GM21737 (cell line): ENCODE measurements around the gene UGT3A1.
"Not testable (repeated sequence)": the region's sequence is repeated elsewhere in the genome, so short reads cannot be mapped to it uniquely, and the experiment has no call there.

Source experiments
- ATAC-seq: cut with Tn5 transposase; IDR thresholded peaks from one replicate; pipeline ENCODE4 v1.9.1; 2021; ENCODE audit warnings: mild to moderate bottlenecking, moderate library complexity; ENCODE audit not compliant: unreplicated experiment

UGT3A1 gene, protein sequence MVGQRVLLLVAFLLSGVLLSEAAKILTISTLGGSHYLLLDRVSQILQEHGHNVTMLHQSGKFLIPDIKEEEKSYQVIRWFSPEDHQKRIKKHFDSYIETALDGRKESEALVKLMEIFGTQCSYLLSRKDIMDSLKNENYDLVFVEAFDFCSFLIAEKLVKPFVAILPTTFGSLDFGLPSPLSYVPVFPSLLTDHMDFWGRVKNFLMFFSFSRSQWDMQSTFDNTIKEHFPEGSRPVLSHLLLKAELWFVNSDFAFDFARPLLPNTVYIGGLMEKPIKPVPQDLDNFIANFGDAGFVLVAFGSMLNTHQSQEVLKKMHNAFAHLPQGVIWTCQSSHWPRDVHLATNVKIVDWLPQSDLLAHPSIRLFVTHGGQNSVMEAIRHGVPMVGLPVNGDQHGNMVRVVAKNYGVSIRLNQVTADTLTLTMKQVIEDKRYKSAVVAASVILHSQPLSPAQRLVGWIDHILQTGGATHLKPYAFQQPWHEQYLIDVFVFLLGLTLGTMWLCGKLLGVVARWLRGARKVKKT

DNA sequence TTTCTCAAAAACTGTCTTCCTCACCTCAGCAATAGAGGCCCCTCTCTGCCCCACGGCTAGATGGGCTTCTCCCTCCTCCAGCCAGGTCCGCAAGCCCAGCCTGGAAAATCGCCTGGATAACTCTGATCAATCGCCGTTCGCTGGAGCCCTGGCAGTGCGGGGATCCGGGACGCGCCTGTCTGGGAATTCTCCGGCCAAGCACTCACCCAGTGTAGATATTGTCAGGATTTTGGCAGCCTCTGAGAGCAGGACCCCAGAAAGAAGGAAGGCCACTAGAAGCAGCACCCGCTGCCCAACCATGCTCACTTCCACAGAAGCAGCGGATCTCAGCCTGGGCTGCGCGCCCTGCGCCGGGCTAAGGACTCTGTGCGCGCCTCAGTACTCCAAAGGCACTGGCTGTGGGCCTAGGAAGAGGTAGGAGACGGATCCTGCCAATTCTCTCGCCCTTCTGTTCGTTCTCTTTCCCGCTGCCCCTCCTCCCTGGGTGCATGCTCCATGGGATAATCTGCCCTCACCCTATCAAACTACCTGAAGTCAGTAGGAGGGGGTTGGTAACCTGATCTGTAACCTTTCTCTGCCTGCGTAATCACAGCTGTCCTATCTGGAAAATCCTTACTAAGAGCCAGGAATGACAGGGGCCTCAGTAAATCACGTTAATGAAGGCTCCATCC, at the start of gene UGT3A1:
TSS of gene UGT3A1 (minus strand) at position 450 of the 671 bp plus-strand sequence. CDS start at position 300, 150 bp downstream.
- ATAC-seq: no peak

DNA sequence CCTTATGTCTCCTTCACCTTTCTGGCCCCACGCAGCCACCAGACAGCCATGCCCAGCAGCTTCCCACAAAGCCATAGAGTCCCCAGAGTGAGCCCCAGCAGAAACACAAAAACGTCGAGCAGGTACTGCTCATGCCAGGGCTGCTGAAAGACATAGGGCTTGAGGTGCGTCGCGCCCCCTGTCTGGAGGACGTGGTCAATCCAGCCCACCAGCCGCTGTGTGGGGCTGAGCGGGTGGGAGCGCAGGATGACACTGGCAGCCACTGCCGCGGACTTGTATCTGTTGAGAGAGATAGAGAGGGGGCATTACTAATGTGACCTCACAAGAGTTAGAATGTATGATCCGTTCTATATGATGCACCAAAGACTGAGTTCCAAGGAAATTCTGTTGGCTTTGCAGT, 44.5 kb upstream of the UGT3A1 start:
- no peak for ATAC-seq

DNA sequence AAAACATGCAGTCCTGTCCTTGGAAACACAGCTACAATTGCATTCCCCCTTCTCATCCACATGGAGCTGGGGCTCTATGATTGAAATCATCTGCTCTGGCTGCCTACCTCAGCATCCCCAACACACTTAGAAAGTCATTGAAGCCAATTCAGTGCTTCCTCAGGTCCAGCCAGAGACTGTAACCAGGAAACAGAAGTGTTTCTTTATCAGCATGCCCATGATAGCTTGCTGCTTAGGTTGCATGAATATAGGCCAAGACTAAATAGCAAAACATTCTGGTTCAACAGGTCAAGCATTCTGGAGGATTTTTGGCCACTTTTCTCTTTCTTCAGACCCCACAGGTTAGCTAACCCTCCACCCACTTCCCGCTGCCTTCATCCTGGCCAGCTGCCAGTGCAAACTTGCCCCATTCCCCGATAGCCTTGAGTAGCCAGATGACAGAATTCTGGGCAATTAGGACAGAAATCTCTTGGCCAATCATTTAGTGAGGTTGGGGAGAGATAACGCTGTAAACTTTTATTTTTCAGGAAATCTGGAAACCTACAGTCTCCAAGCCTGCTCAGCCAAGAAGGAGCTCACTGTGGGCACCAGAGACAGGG, 43.4 kb upstream of the UGT3A1 start:
- ATAC-seq: not testable (repeated sequence)

DNA sequence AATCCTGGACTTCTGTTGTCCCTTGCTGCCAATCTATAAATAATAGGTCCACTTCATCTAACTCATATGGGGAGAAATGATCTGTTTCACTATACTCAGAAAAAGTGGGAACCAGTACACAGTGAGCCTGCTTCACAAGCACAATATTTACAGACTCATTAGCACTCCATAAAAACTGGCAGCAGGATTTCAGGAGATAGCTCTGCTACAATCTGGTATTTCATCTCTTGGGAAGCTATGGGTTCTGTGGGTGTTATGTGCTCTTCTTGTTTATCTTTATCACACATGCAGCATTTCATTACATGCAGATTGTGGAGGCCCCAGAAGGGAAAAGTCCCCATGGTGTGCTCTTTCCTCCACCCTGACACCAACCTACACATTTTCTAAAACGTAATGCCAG, 42.3 kb upstream of the UGT3A1 start:
- no peak for ATAC-seq

DNA sequence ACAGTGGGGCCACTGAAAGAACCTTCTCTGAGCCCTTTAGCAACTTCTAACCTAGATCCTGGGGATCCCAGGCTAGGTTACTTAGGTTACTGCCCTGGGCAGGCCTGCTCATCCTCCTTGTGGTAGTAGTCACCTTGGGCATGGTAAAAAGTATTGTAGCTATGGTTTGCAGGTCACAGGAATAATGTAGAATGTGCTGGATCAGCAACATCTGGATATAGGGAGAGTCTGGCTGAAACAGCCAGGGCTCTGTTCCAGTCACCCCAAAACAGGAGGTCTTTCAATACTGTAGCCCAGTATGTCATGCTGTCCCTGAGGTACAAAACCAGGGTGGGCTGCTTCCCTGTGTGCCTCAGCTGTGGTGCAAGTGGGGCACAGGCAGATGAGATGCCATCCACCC, 41.9 kb upstream of the UGT3A1 start:
- ATAC-seq: no peak

DNA sequence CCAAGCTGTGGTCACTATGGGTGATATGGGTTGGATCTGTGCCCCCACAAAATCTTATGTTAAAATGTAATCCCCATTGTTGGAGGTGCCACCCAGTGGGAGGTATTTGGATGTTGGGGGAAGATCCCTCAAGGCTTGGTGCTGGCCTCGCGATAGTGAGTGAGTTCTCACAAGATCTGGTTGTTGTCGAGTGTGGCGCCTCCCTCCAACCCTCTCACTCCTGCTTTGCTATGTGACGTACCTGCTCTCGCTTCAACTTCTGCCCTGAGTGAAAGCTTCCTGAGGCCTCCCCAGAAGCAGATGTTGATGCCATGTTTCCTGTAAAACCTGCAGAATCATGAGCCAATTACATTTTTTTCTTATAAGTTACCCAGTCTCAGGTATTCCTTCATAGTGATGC, 40.0 kb upstream of the UGT3A1 start:
- no peak for ATAC-seq

DNA sequence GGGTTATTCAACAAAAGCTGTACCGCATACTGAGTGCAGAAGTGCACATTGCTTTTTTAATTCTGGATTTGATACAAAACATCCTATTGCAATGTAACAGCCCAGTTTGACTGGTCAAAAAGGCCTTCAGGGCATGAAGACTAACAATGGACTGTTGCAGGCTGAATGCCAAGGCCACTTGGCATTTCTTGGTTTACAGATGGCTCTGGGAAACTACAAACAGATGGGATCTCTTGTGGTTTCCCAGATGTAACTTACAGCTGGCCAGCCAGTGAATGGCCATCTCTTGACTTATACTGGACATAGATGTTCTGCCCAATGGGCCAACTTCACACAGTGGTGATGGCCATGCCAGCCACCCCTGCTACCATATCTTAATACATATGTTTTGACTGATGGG, 38.7 kb upstream of the UGT3A1 start:
- no peak for ATAC-seq

DNA sequence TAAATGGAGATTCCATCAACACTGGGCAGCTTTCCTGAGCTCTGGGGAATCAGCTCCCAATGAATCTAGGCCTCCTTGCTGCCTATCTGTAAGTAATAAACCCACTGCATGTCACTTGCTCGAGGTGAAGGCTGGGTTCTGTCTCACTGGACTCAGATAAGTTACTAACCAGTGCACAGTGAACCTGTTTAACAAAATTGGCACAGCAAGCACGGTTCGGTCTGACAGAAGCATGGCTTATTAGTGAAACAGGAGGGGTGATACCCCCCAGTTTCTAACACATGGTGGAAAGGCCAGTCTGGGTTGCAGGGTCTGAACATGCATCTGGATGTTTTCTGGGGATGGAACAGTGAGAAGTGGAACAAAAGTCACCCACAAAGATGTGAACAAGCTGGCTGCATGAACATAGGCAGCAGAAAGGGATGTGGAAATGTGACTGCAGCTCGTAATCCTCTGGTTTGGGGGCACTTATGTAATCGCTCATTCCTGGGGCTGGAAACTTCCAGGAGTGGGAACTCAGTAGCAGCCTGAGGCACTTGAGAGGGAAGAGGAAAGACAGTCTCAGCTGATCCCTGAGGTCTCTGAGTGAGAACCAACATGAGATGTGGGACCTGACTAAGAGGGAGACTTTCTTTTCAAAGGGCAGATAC, 37.8 kb upstream of the UGT3A1 start:
- ATAC-seq: no peak

DNA sequence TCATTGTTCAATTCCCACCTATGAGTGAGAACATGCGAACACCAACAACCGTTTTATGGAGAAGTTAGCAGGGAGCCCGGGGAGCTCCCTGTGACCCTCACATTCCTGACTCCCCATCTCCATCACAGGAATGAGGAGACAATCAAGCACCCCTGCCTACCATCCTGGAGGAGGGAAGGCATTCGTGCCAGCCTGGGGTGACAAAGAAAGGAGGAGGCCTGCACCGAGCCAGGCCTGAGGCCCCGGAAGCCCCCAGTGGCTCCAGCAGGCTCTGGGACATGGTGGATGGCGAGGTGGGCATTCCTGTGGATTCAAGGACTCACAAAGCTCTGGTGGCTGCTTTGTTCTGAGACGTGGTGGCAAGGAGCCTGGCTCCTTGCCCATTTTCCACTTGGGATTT, 36.5 kb upstream of the UGT3A1 start:
- ATAC-seq: no peak

DNA sequence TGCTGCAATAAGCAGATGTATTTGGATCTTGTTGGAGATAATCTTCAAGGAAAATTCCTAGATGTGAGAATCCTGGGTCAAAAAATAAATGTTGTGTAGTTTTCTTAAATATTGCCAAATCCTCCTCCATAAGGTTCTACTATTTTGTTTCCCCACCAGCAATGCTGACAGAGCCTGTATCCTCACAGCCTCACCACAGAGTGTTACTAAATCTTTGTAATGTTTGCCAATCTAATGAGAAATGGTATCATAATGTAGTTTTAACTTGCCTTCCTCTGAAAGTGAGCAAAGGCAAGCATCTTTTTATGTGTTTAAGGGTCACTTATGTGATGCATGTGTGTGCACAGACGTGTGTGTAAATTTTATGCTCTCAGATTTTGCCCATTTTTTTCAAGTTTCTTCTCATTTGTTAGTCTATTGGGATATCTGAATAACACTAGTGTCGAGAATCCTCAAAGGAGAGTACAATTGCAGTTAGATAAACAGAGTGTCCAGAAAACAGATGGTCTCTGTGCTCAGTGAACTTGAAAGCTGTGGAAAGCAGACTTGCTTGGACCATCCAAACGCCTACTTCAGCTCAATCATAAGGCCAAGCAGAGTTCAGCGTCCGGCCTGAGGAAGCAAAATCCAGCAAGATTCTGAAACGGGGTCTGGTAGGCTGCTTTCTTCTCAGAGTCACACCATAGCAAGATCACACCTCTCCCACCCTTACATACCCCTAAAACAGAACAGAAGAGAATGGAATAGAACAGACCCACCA, 35.7 kb upstream of the UGT3A1 start:
- no peak for ATAC-seq

DNA sequence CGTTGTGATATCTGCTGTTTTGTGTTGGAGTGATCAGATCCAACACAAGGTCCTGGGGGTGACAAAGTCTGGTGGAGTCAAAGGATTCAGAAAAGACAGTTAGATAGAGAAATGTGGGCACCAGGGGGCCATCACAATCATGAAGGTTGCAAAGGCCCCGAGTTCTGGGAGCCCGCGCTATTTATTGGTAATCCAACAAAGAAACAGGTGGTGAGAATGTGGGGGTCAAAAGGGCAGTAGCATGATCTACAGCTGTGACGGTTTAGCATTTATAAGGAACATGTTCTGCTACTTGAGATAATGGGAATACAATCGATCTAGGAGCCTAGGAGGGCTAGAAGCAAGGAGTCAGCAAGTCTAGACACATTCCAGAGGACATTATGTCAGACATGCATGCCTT, 31.1 kb upstream of the UGT3A1 start:
- ATAC-seq: not testable (repeated sequence)

DNA sequence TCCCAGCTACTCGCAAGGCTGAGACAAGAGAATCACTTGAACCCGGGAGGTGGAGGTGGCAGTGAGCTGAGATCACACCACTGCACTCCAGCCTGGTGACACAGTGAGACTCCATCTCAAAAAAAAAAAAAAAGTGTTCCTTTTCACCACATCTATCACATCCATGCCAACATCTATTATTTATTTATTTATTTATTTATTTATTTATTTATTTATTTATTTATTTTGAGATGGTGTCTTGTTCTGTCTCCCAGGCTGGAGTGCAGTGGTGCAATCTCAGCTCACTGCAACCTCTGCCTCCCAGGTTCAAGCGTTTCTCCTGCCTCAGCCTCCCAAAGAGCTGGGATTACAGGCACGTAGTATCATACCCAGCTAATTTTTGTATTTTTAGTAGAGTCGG, 28.4 kb upstream of the UGT3A1 start:
- not testable (repeated sequence) for ATAC-seq

DNA sequence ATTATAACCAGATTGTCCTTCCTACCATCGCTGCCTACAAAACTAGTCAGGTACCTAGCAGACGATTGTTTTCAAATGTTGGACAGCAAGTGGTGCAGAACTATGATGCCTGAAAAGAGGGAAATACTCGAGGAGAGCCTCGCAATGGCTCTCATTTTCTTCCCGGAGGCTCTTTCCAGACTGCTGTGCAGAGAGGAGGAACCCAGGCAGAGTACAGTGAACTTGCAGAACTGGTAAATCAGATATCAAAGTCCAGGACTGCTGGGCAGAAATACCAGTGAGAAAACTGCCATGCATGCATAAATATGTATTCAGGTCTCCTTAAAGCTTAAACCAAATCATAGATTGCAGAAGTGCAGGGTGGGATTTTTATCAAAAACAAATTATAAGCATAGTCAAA, 26.4 kb upstream of the UGT3A1 start:
- no peak for ATAC-seq

DNA sequence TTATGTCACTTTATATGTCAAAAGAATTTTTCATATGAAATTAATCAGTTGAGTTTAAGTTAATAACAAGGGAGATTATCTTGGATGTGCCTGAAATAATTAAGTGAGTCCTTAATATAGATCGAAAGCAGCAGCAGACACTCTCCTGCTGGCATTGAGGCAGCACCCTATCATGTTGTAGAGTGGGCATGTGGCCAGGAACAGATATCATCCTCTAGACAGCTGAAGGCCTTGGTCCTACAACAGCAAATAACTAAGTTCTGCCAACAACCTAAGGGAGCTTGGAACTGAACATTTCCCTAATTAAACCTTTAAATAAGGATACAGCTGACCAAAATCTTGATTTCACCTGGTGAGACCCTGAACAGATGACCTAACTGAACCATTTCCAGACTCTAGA, 25.8 kb upstream of the UGT3A1 start:
- no peak for ATAC-seq

DNA sequence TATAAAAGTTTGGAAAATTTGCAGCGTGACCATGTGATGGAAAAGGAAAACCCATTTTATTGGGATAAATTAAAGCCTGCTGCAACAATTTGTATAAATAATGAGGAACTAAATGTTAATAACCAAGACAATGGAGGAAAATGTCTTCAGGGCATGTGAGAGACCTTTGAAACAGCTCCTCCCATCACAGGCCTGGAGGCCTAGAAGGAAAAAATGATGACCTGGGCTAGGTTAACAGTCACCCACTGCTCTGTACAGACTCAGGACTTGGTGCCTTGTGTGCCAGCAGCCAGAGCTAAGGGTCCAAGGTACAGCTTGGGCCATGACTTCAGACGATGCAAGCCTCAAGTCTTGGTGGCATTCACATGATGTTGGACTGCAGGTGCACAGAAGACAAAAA, 22.0 kb upstream of the UGT3A1 start:
- no peak for ATAC-seq

DNA sequence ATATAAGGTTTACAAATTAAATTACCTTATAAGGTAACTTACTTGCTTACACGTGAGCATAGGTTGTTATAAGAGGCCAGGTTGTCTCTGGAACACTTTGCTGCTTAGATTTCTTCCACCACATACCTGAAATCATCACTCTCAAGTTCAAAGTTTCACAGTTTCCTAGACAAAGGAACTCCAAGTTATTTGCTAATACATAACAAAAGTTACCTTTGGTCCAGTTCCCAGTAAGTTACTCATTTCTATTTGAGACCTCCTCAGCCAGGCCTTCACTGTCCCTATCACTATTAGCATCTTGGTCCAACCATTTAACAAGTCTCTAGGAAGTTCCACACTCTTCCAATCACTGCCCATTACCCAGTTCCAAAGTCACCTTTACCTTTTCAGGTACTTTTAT, 18.5 kb upstream of the UGT3A1 start:
- ATAC-seq: no peak

DNA sequence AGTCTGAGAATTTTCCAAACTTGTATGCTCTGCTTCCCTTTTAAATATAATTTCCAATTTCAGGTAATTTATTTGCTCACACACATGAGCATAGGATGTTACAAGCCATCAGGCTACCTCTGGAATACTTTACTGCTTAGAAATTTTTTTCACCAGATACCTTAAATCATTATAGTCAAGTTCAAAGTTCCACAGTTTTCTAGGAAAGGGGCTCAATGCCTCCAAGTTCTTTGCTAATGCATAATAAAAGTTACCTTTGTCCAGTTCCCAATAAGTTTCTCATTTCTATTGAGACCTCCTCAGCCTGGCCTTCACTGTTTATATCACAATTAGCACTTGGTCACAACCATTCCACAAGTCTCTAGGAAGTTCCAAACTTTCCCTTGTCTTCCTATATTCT, 16.2 kb upstream of the UGT3A1 start:
- no peak for ATAC-seq

DNA sequence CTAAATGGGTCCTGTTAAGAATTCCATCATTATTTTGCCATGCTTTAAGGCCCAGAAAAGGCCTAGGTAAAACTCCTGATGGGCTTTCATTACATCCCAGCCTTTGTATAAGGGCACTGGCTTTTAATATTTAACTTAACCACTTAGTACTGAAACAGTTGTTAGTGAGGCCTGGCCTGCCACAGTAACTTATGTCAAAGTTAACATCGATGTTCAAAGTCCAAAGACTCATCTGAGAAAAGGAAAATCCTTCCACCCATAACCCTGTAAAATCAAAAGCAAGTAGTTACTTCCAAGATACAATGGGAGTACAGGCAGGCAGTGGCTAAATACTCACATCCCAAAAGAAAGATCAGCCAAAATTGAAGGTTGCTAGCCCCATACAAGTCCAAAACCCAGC, 15.0 kb upstream of the UGT3A1 start:
- no peak for ATAC-seq

DNA sequence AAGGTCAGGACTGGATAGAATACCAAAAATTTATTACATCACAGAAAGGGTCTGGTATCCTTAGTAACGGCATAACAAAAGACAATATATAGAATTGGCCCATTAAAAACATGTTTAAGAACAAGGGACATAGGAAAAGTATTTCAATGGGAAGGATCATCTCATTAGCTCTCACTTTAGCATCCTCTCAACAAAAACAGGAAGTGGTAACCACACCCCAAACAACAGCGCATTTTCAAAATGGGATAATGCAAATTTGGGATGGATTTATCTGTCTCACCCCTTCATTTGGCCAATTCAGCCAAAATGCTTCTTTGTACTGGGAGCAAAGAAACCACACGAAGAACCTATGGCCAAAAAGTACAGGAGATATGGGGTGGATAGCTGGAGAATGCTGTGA, 9.8 kb upstream of the UGT3A1 start:
- no peak for ATAC-seq

DNA sequence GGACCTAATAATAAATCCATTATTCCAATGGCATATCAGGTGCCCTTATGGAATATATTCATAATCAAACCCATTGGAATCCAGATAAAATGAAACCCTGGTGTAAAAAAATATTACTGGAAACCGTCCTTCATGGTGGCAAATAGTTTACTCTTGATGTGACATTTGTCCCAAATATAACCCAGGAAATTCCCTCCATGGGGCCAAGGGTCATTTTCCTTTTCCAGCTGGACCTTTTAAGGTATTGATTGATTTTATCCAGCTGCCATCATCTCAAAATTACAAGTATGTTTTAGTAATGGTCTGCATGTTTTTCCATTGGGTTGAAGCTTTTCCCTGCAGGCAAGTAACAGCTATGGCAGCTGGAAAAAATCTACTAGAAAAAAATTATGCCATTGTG, 8.4 kb upstream of the UGT3A1 start:
- no peak for ATAC-seq

DNA sequence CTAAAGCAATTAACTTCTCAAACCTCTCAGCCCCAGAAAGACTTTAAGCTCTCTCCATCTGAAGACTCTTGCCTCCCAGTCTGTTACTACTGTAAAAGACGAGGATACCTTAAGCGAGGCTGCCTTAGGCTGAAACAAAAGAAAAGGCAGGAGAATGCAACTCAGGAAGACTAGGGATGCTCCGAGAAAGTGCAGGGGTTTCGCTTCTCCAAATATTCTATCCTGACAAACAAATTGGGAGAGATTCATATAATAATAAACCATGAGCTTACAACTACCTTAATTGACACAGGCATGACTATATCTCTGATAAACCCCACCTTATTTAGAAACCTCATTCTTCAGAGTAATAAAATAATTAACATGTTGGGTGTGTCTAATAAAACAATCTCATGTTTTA, 4.9 kb upstream of the UGT3A1 start:
- no peak for ATAC-seq
